Measurements from ENCODE around the gene SPATA6L. TPM values are rescaled to one million over a fixed set of nuclear protein-coding genes. Genes with fewer than 3 reads are reported as not detected.

Gene SPATA6L
- total RNA-seq, 1 donor from 2014 or later: 0.59 TPM

GRCh38 chr9:4550777-4551484, 115.3 kb downstream of the SPATA6L start:
- no peak for DNase-seq
- Mint-ChIP-seq H3K9me3 (ENCODE audit: unreplicated experiment) (no peaks in the 10 kb centered on the region), H3K27ac (ENCODE audit: unreplicated experiment) (no peak overlapping the region), H3K4me3 (ENCODE audit: unreplicated experiment) (no peak overlapping the region), H3K27me3 (ENCODE audit: unreplicated experiment) (no peaks in the 10 kb centered on the region), H3K36me3 (ENCODE audit: unreplicated experiment) (no peaks in the 10 kb centered on the region), H3K4me1 (ENCODE audit: low read depth, unreplicated experiment) (no peaks in the 10 kb centered on the region)
- no peak for TF ChIP-seq CTCF (IDR thresholded peaks at IDR 0.05; ENCODE audit: partially characterized antibody, unreplicated experiment)

GRCh38 chr9:4549751-4550295, 116.5 kb downstream of the SPATA6L start:
- no peak for DNase-seq
- Mint-ChIP-seq H3K36me3 (ENCODE audit: unreplicated experiment) (no peaks in the 10 kb centered on the region), H3K4me3 (ENCODE audit: unreplicated experiment) (no peak overlapping the region), H3K27ac (ENCODE audit: unreplicated experiment) (no peak overlapping the region), H3K4me1 (ENCODE audit: low read depth, unreplicated experiment) (no peaks in the 10 kb centered on the region), H3K27me3 (ENCODE audit: unreplicated experiment) (no peaks in the 10 kb centered on the region), H3K9me3 (ENCODE audit: unreplicated experiment) (no peaks in the 10 kb centered on the region)
- TF ChIP-seq CTCF (IDR thresholded peaks at IDR 0.05; ENCODE audit: partially characterized antibody, unreplicated experiment): no peak

GRCh38 chr9:4548811-4549725, 117.2 kb downstream of the SPATA6L start:
- Mint-ChIP-seq H3K27me3 (ENCODE audit: unreplicated experiment) (no peaks in the 10 kb centered on the region), H3K36me3 (ENCODE audit: unreplicated experiment) (no peaks in the 10 kb centered on the region), H3K9me3 (ENCODE audit: unreplicated experiment) (no peaks in the 10 kb centered on the region), H3K27ac (ENCODE audit: unreplicated experiment) (no peak overlapping the region), H3K4me1 (ENCODE audit: low read depth, unreplicated experiment) (no peaks in the 10 kb centered on the region), H3K4me3 (ENCODE audit: unreplicated experiment) (no peak overlapping the region)
- DNase-seq: peak; percentile 66
- no peak for TF ChIP-seq CTCF (IDR thresholded peaks at IDR 0.05; ENCODE audit: partially characterized antibody, unreplicated experiment)

Other genes starting within 250 kb of the SPATA6L start
- 0.10 TPM for gene SLC1A1, start 176.0 kb downstream of the SPATA6L start, total RNA-seq (ENCODE audit: unreplicated experiment)
- gene PLPP6, start 4.2 kb downstream of the SPATA6L start, total RNA-seq (ENCODE audit: unreplicated experiment): 12.0 TPM
- 20.8 TPM for gene CDC37L1, start 13.1 kb upstream of the SPATA6L start, total RNA-seq (ENCODE audit: unreplicated experiment)
- gene AK3, start 74.7 kb upstream of the SPATA6L start, total RNA-seq (ENCODE audit: unreplicated experiment): 33.7 TPM
- gene RCL1, start 126.5 kb upstream of the SPATA6L start, total RNA-seq (ENCODE audit: unreplicated experiment): 14.4 TPM